Airway epithelial cell (primary cell): ENCODE results near the gene ZNF415. TPM values are rescaled to one million over a fixed set of nuclear protein-coding genes. Genes with fewer than 3 reads are reported as not detected.

ENCODE experiments used
- total RNA-seq: library from RNA; depleted of rRNA; stranded (reverse); fragments of >200 nt; gene quantifications from 2 replicates; pipeline ENCODE4 v1.2.3, GENCODE V29; 2015

ZNF415 gene
- total RNA-seq = 0.84 and 2.3 TPM in 2 replicates

DNA sequence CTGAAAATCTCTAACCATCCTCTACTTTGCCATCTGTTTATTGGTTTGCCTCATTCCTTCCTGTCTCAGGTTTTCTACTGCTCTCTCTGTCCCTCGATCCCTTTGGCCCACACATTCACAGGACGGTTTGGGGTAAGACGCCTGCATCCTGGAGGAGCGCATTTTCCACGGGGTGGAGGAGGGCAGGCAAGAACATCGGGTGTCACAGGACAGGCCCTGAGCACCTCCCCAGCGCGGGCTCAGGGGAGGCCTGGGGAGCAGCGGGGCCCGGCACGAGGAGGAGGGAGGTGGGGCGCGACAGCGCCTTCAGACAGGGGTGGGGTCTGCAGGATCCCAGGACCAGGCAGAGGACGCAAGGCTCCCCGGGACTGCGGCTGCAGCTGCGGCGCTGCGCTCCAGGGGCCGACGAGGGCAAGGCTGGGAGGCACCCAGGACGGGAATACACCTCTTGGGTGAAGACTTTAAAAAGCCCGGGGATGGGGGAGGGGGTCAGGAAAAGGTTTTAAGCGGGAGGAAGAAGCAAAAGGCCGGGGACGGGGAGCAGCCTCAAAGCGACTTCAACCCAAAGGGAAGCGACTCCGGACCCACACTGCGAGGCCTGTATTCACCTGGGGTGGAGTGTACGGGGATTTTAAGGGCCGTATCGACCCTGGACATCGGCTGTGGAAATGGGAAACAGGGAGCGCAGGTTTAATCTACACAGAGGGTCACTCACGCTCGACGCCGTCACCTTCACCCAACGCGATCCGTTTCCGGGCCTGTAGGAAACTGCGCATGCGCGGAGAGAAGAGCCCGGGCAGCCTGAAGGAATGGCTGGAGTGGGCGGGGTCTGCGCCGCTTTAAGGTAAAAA is at the start of gene ZNF415:
Gene ZNF415, minus strand, starts transcription at position 770 of the 851 bp plus-strand sequence. CDS start 10,234 bp downstream, outside the sequence.

DNA sequence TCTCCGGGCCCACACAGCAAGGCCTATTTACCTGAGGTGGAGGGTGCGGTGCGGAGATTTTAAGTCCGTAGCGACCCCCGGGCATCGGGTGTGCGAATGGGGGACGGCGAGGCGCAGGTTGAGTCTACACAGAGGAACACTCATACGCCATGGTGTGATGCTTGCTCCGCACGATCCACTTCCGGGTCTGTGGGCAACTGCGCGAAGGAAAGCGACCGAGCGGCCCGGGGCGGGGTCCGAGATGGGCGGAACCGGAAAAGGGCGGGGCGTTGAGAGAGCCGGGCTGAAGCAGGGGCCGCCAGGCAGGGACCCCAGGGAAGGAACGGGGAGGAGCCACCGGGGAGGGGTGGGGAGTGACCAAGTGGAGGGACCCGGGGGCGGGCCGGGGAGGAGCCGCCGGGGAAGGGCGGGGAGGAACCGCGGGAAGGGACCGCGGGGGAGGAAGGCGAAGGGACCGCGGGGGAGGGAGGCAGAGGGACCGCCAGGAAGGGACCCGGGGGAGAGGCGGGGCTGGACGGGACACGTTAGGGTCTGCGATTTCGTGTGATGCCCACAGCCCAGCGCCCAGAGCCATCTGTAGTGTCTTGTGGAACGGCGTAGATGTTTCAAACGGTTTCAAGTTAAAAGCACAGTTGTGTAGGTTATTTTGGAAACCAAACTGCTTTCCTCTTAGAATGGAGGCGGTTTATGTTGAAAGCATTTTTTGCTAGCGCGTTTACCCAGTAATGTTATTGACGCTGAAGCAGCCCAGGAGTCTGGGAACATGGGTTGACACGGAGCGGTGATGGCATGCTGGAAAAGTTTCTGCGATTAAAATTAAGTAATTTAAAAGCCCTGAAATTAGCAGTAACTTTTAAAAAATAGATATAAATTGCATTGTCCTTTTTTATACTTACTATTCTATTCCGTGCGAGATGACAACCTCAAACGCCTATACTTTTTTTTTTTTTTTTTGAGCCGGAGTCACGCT is 29.2 kb downstream of the ZNF415 start, which contains the start of gene ZNF160:
Gene ZNF160, minus strand, starts transcription at position 189 of the 970 bp plus-strand sequence. CDS start 17,146 bp downstream, outside the sequence.

Other genes with a start within 250 kb of the ZNF415 start
- 1.6 and 1.8 TPM in 2 replicates for gene ZNF320, start 235.3 kb downstream of the ZNF415 start, total RNA-seq
- 2.4 and 4.1 TPM in 2 replicates for gene ZNF888, start 209.5 kb downstream of the ZNF415 start, total RNA-seq
- 2.3 and 5.4 TPM in 2 replicates for gene ZNF816, start 170.0 kb downstream of the ZNF415 start, total RNA-seq
- gene ERVV-1, start 119.0 kb downstream of the ZNF415 start, total RNA-seq = not detected in 2 replicates
- not detected in 2 replicates for gene ERVV-2, start 88.2 kb downstream of the ZNF415 start, total RNA-seq
- 7.3 and 12.7 TPM in 2 replicates for gene ZNF160, start 29.5 kb downstream of the ZNF415 start, total RNA-seq
- 1.3 and 1.7 TPM in 2 replicates for gene ZNF347, start 26.1 kb upstream of the ZNF415 start, total RNA-seq
- gene ZNF665, start 60.4 kb upstream of the ZNF415 start, total RNA-seq = 0.85 and 4.6 TPM in 2 replicates
- gene ZNF677, start 122.0 kb upstream of the ZNF415 start, total RNA-seq = 3.9 and 7.7 TPM in 2 replicates
- not detected in 2 replicates for gene VN1R2, start 125.4 kb upstream of the ZNF415 start, total RNA-seq
- not detected in 2 replicates for gene VN1R4, start 134.8 kb upstream of the ZNF415 start, total RNA-seq
- gene ZNF845, start 200.8 kb upstream of the ZNF415 start, total RNA-seq = 3.3 and 4.4 TPM in 2 replicates
- gene ZNF525, start 232.8 kb upstream of the ZNF415 start, total RNA-seq = 3.7 and 4.8 TPM in 2 replicates